K562 (cell line): ENCODE measurements around the gene RBM17.

Experiments used
- EP300 ChIP-seq: IDR thresholded peaks from 2 replicates; pipeline ENCODE4 v1.6.1; 2012; ENCODE audit warnings: low read length, improper control_type of control experiment
- JUN ChIP-seq, 2 experiments: sonication (generic) in 1 of 2; formaldehyde crosslinking in 1 of 2; IDR thresholded peaks; 2 replicates each; pipeline versions ENCODE4 v1.6.1 to v1.8.0; 2012 to 2022; ENCODE audit warnings: borderline replicate concordance in 2 of 2, mild to moderate bottlenecking in 2 of 2, improper control_type of control experiment in 1 of 2, low read depth in 1 of 2, low read length in 1 of 2, missing genetic modification reagents in 1 of 2
- TF ChIP-seq, protein P1 (sequence below): sonication (generic); formaldehyde crosslinking; IDR thresholded peaks from 2 replicates; pipeline ENCODE4 v1.8.0; 2022; ENCODE audit warnings: mild to moderate bottlenecking, missing genetic modification reagents

DNA sequence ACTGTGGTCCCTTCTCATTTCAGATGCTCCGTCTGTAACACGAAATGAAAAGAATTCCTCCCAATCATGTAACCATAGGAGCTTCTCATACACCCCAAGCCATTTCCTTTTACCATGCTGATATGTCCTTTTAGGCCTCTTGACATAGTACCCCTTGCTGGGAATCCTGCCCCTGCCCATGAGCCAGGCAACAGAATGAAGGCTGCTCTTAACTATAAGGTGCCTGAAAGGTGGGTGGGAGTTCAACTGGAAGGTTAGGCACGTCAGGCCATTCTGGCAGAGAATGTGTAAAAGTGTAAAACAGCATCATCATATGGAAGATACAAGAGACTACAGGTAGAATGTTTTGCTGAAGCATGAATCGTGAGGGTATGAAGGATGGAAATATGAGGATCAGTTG is 49.1 kb upstream of the RBM17 start:
- TF ChIP-seq, protein P1, sequence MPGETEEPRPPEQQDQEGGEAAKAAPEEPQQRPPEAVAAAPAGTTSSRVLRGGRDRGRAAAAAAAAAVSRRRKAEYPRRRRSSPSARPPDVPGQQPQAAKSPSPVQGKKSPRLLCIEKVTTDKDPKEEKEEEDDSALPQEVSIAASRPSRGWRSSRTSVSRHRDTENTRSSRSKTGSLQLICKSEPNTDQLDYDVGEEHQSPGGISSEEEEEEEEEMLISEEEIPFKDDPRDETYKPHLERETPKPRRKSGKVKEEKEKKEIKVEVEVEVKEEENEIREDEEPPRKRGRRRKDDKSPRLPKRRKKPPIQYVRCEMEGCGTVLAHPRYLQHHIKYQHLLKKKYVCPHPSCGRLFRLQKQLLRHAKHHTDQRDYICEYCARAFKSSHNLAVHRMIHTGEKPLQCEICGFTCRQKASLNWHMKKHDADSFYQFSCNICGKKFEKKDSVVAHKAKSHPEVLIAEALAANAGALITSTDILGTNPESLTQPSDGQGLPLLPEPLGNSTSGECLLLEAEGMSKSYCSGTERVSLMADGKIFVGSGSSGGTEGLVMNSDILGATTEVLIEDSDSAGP (CRISPR knock-in tag): no peak
- TF ChIP-seq JUN (IDR thresholded peaks at IDR 0.05; ENCODE audit: borderline replicate concordance, low read depth, low read length): no peak
- no peak for TF ChIP-seq JUN (CRISPR knock-in tag; IDR thresholded peaks at IDR 0.05; ENCODE audit: borderline replicate concordance)
- no peak for TF ChIP-seq EP300
